Caco-2 (cell line): Measurements from ENCODE around the gene SEBOX. TPM values are rescaled to one million over a fixed set of nuclear protein-coding genes. Genes with fewer than 3 reads are reported as not detected.
A peak's percentile ranks its signal among the peaks of the same experiment; 100 is the strongest.

Experiments
- BruUV-seq: library from RNA; stranded (reverse); fragments of 400-500 nt; replicated peaks from 2 replicates; lab custom pipeline; 2021; lab: Mats Ljungman, UMichigan
- CTCF ChIA-PET: fragments of 300-600 bp; sonication (Branson Sonifier 250); formaldehyde crosslinking; loops from one replicate; lab custom pipeline; 2022; ENCODE audit warnings: antibody characterized with exemption; lab: Charles Lee
- POLR2A ChIA-PET: fragments of 300-600 bp; sonication (Branson Sonifier 250); formaldehyde crosslinking; loops from one replicate; lab custom pipeline; 2022; ENCODE audit warnings: antibody characterized with exemption; lab: Charles Lee
- DNase-seq, 2 experiments: peaks; one replicate each; pipeline versions ENCODE4 v3.0.0 to v3.0.0-alpha.2; 2020 to 2022
- H3K27me3 ChIP-seq: replicated peaks from 2 replicates; pipeline ENCODE4 v1.6.0; 2011; ENCODE audit warnings: low read length; ENCODE audit not compliant: control insufficient read depth, insufficient read depth
- H3K36me3 ChIP-seq: 2 replicates; pipeline ENCODE4 v1.5.1; 2011; ENCODE audit warnings: low read length; ENCODE audit not compliant: control insufficient read depth, insufficient read depth
- H3K4me1 ChIP-seq: fragments of 250-450 bp; sonication (Bioruptor Pico); 2 replicates; pipeline ENCODE4 v1.5.1; 2020; ENCODE audit warnings: mild to moderate bottlenecking
- H3K4me3 ChIP-seq: 2 replicates; pipeline ENCODE4 v1.5.1; 2011; ENCODE audit warnings: low read depth, mild to moderate bottlenecking, control low read depth, low read length
- H3K9me3 ChIP-seq: fragments of 250-450 bp; sonication (Bioruptor Pico); 2 replicates; pipeline ENCODE4 v1.5.1; 2020; ENCODE audit warnings: mild to moderate bottlenecking, moderate library complexity
- H3K27ac Mint-ChIP-seq: one replicate; pipeline ENCODE4 v1.8.0; 2022; ENCODE audit warnings: mixed read lengths; ENCODE audit not compliant: unreplicated experiment
- H3K27me3 Mint-ChIP-seq: one replicate; pipeline ENCODE4 v1.8.0; 2022; ENCODE audit warnings: mixed read lengths; ENCODE audit not compliant: insufficient read depth, unreplicated experiment
- H3K36me3 Mint-ChIP-seq: one replicate; pipeline ENCODE4 v1.8.0; 2022; ENCODE audit warnings: mild to moderate bottlenecking, mixed read lengths; ENCODE audit not compliant: insufficient read depth, unreplicated experiment
- H3K4me1 Mint-ChIP-seq: one replicate; pipeline ENCODE4 v1.8.0; 2022; ENCODE audit warnings: low read depth, mixed read lengths; ENCODE audit not compliant: unreplicated experiment
- H3K4me3 Mint-ChIP-seq: one replicate; pipeline ENCODE4 v1.8.0; 2022; ENCODE audit warnings: mild to moderate bottlenecking, moderate library complexity, mixed read lengths; ENCODE audit not compliant: unreplicated experiment
- H3K9me3 Mint-ChIP-seq: one replicate; pipeline ENCODE4 v1.8.0; 2022; ENCODE audit warnings: mixed read lengths; ENCODE audit not compliant: unreplicated experiment
- intact Hi-C: fragments of 100-400 bp; cut with micrococcal nuclease; formaldehyde crosslinking; loops from one replicate; pipeline ENCODE4 v1.10.0; 2022; ENCODE audit not compliant: unreplicated experiment
- total RNA-seq: library from RNA; stranded (reverse); gene quantifications from 2 replicates; pipeline ENCODE4 v1.2.3, GENCODE V29; 2022
- TF ChIP-seq, protein P1 (sequence below), 2 experiments: fragments of 200-600 bp in 1 of 2; IDR thresholded peaks; 1 replicate in 1 of 2; 2 replicates in 1 of 2; pipeline versions ENCODE4 v1.5.1 to v1.8.0; 2011 to 2022; ENCODE audit warnings: antibody characterized with exemption in 1 of 2, control low read depth in 1 of 2, inconsistent platforms in 1 of 2, low read depth in 1 of 2, low read length in 1 of 2, mild to moderate bottlenecking in 1 of 2, moderate library complexity in 1 of 2; ENCODE audit not compliant: insufficient read depth in 1 of 2, severe bottlenecking in 1 of 2, unreplicated experiment in 1 of 2

The SEBOX gene
- total RNA-seq, 1 experiment from 2014 or later: not detected

DNA sequence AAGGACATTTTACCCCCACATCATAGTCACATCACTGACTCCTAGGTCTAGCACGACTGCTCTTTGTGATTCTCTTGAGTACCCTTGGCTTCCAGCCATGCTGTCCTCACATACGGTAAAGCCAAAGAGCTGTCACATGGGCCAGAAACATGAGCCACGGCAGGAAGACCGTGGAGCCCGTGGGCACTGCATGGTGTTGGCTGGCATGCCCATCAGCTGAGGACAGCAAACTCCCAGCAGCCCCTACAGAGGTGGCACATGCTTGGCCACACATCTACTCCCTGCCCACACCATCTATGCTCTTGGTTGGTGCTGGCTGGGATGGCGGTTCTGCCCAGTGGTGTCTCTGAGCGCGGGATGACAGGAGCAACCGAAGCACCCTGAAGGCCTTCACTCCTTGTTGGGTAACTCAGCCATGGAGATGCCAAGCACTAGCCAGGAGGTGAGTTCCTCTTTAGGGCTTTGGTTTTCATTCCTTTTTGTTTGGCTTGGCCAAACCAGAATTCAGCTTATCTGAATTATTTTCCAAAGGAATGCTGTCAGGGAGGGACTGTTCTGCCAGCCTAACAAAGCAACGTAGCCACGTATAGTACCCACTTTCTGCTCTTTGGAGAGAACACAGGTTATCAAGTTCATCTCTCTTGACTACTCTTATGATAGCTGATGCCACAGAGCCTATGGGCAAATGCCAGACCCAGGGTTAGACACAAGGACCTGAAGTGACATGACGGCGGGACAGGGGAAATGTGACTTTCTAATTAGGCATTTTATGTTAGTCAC is 19.4 kb downstream of the SEBOX start:
- DNase-seq: no peak
- Mint-ChIP-seq H3K27me3 (no peaks in the 10 kb centered on the region), H3K9me3 (no peaks in the 10 kb centered on the region), H3K4me1 (peaks cover 8% of the 10 kb centered on the region), H3K36me3 (peaks cover 91% of the 10 kb centered on the region), H3K4me3 (no peak overlapping the region), H3K27ac (peak overlapping the region; percentile 1)
- intact Hi-C loops: no loop called here
- Histone ChIP-seq H3K36me3 (peaks cover 27% of the 10 kb centered on the region), H3K4me1 (peaks cover 22% of the 10 kb centered on the region), H3K27me3 (no peaks in the 10 kb centered on the region), H3K4me3 (no peak overlapping the region), H3K9me3 (no peaks in the 10 kb centered on the region)
- ChIA-PET CTCF (interaction anchor here (0.9 to 2.0 kb wide), 5 partner anchors 10 to 112 kb away, joined by 3 to 13 read pairs (median 3); partner anchors contain the start of genes IFT20, POLDIP2, TNFAIP1 and VTN), POLR2A (interaction anchor here (1.1 to 3.3 kb wide), 5 partner anchors 10 to 282 kb away, joined by 3 to 42 read pairs (median 10); partner anchors contain the start of genes IFT20, POLDIP2, TNFAIP1 and VTN)
- TF ChIP-seq, protein P1, sequence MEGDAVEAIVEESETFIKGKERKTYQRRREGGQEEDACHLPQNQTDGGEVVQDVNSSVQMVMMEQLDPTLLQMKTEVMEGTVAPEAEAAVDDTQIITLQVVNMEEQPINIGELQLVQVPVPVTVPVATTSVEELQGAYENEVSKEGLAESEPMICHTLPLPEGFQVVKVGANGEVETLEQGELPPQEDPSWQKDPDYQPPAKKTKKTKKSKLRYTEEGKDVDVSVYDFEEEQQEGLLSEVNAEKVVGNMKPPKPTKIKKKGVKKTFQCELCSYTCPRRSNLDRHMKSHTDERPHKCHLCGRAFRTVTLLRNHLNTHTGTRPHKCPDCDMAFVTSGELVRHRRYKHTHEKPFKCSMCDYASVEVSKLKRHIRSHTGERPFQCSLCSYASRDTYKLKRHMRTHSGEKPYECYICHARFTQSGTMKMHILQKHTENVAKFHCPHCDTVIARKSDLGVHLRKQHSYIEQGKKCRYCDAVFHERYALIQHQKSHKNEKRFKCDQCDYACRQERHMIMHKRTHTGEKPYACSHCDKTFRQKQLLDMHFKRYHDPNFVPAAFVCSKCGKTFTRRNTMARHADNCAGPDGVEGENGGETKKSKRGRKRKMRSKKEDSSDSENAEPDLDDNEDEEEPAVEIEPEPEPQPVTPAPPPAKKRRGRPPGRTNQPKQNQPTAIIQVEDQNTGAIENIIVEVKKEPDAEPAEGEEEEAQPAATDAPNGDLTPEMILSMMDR (IDR thresholded peaks at IDR 0.05; ENCODE audit: insufficient read depth in 1 of 2, low read depth in 1 of 2, low read length in 1 of 2, severe bottlenecking in 1 of 2, unreplicated experiment in 1 of 2): no peak
- BruUV-seq: TSS peak; percentile 2

- Histone ChIP-seq H3K4me3 (no peak overlapping the region), H3K36me3 (peaks cover 27% of the 10 kb centered on the region)
- POLR2A ChIA-PET: interaction anchor here (0.9 to 1.3 kb wide), 2 partner anchors 9 to 13 kb away, joined by 5 to 11 read pairs; partner anchors contain the start of genes IFT20, POLDIP2 and TNFAIP1
These were observed 20.5 kb downstream of the SEBOX start for GRCh38 chr17:28344435-28344901.

DNA sequence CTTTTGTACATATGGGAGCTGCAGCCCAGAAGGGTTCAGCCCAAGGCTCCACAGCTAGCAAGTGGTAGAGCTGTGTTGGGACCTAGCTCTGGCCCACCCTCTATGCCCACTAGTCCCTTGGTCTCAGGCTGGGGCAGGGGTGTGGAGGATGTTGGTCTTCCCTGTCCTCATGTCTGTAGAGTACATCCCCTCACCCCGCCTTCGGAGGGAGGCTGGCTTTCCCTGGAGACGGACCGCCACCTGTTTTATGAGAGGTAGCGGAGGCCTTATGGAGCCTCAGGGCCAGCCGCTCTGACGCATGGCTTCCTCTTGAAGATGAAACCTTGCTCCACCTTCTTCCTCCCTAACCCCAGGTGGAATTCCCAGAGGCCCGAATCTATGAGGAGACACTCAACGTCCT is 21.0 kb downstream of the SEBOX start:
- Mint-ChIP-seq H3K27me3 (no peaks in the 10 kb centered on the region), H3K4me3 (no peak overlapping the region), H3K9me3 (no peaks in the 10 kb centered on the region), H3K4me1 (peaks cover 8% of the 10 kb centered on the region), H3K27ac (no peak overlapping the region), H3K36me3 (peaks cover 91% of the 10 kb centered on the region)
- peak in 1 of 2 experiments; percentile 56 for DNase-seq
- BruUV-seq: no TSS peak
- TF ChIP-seq, protein P1 (IDR thresholded peaks at IDR 0.05; ENCODE audit: insufficient read depth in 1 of 2, low read depth in 1 of 2, low read length in 1 of 2, severe bottlenecking in 1 of 2, unreplicated experiment in 1 of 2): no peak
- Histone ChIP-seq H3K4me1 (peaks cover 22% of the 10 kb centered on the region), H3K27me3 (no peaks in the 10 kb centered on the region), H3K4me3 (no peak overlapping the region), H3K36me3 (peaks cover 28% of the 10 kb centered on the region), H3K9me3 (no peaks in the 10 kb centered on the region)
- ChIA-PET POLR2A (interaction anchor here (0.9 to 1.3 kb wide), 2 partner anchors 8 to 13 kb away, joined by 5 to 11 read pairs; partner anchors contain the start of genes IFT20, POLDIP2 and TNFAIP1), CTCF (interaction anchor here (0.5 to 1.2 kb wide), 4 partner anchors 8 to 73 kb away, joined by 3 to 5 read pairs (median 3); partner anchors contain the start of genes IFT20 and TNFAIP1)
- intact Hi-C loops: no loop called here

More at GRCh38 chr17:28344435-28344901, 20.5 kb downstream of the SEBOX start:
- Mint-ChIP-seq H3K36me3 (peaks cover 91% of the 10 kb centered on the region), H3K27ac (no peak overlapping the region), H3K9me3 (no peaks in the 10 kb centered on the region), H3K27me3 (no peaks in the 10 kb centered on the region), H3K4me1 (peaks cover 8% of the 10 kb centered on the region), H3K4me3 (no peak overlapping the region)
- no TSS peak for BruUV-seq
- H3K27me3 ChIP-seq: no peaks in the 10 kb centered on the region
- peak in 1 of 2 experiments; percentile 52 for DNase-seq
- no peaks in the 10 kb centered on the region for H3K9me3 ChIP-seq
- TF ChIP-seq, protein P1 (IDR thresholded peaks at IDR 0.05; ENCODE audit: insufficient read depth in 1 of 2, low read depth in 1 of 2, low read length in 1 of 2, severe bottlenecking in 1 of 2, unreplicated experiment in 1 of 2): no peak
- intact Hi-C loops: no loop called here
- peaks cover 22% of the 10 kb centered on the region for H3K4me1 ChIP-seq
- CTCF ChIA-PET: interaction anchor here (1.0 to 1.6 kb wide), 5 partner anchors 9 to 72 kb away, joined by 3 to 5 read pairs (median 3); partner anchors contain the start of genes IFT20, POLDIP2, TNFAIP1 and VTN
